HEK293 (cell line): Measurements from ENCODE around the gene AKT3.

Source experiments
- CTCF ChIA-PET: fragments of 350-600 bp; formaldehyde crosslinking; extraction: SDS; loops from one replicate; lab custom pipeline; 2021; ENCODE audit warnings: antibody characterized with exemption; lab: Yijun Ruan, JAX
- POLR2A ChIA-PET: fragments of 300-600 bp; formaldehyde crosslinking; extraction: SDS; loops from one replicate; lab custom pipeline; 2020; ENCODE audit warnings: antibody characterized with exemption, inconsistent platforms; lab: Yijun Ruan, JAX
- H3K27ac ChIP-seq: fragments of 200-500 bp; sonication (Bioruptor generic); 2 replicates; pipeline ENCODE4 v1.5.1; 2014; ENCODE audit warnings: low read depth, low read length, control low read depth, inconsistent platforms; ENCODE audit errors: extremely low read depth
- H3K36me3 ChIP-seq, 2 experiments: fragments of 200-500 bp in 1 of 2; sonication (Bioruptor generic) in 1 of 2; 1 replicate in 1 of 2; 2 replicates in 1 of 2; pipeline ENCODE4 v1.5.1; 2014 to 2017; ENCODE audit warnings: inconsistent platforms in 2 of 2, low read length in 2 of 2; ENCODE audit not compliant: control insufficient read depth in 2 of 2, insufficient read depth in 1 of 2
- H3K4me1 ChIP-seq: fragments of 200-500 bp; sonication (Bioruptor generic); 2 replicates; pipeline ENCODE4 v1.5.1; 2014; ENCODE audit warnings: mild to moderate bottlenecking, low read length, inconsistent platforms; ENCODE audit not compliant: control insufficient read depth, insufficient read depth
- H3K4me3 ChIP-seq: 2 replicates; pipeline ENCODE4 v1.5.1; 2011; ENCODE audit warnings: low read depth, mild to moderate bottlenecking, control low read depth, low read length, moderate library complexity
- H3K9me3 ChIP-seq: fragments of 200-500 bp; sonication (Bioruptor generic); 2 replicates; pipeline ENCODE4 v1.5.1; 2014; ENCODE audit warnings: low read depth, low read length, inconsistent platforms; ENCODE audit not compliant: control insufficient read depth, insufficient read depth
- CTCF ChIP-seq: fragments of 450-650 bp; formaldehyde crosslinking; IDR thresholded peaks from 2 replicates; pipeline ENCODE4 v1.5.1; 2016; ENCODE audit warnings: missing biosample characterization, missing genetic modification characterization
- GLI4 ChIP-seq: fragments of 450-650 bp; formaldehyde crosslinking; IDR thresholded peaks from 2 replicates; pipeline ENCODE4 v1.5.1; 2016; ENCODE audit warnings: missing biosample characterization, missing genetic modification characterization
- GLIS1 ChIP-seq: fragments of 450-650 bp; formaldehyde crosslinking; IDR thresholded peaks from 2 replicates; pipeline ENCODE4 v1.5.1; 2016; ENCODE audit warnings: missing biosample characterization, missing genetic modification characterization
- GLIS2 ChIP-seq: fragments of 450-650 bp; formaldehyde crosslinking; IDR thresholded peaks from 2 replicates; pipeline ENCODE4 v1.5.1; 2016; ENCODE audit warnings: missing biosample characterization, missing genetic modification characterization
- PATZ1 ChIP-seq: fragments of 450-650 bp; formaldehyde crosslinking; IDR thresholded peaks from 2 replicates; pipeline ENCODE4 v1.5.1; 2016; ENCODE audit warnings: missing biosample characterization, missing genetic modification characterization
- SCRT1 ChIP-seq: fragments of 450-650 bp; formaldehyde crosslinking; IDR thresholded peaks from 2 replicates; pipeline ENCODE4 v1.5.1; 2016; ENCODE audit warnings: missing biosample characterization, missing genetic modification characterization, borderline replicate concordance
- SCRT2 ChIP-seq: fragments of 450-650 bp; formaldehyde crosslinking; IDR thresholded peaks from 2 replicates; pipeline ENCODE4 v1.5.1; 2016; ENCODE audit warnings: missing biosample characterization, missing genetic modification characterization
- ZIC2 ChIP-seq: fragments of 450-650 bp; formaldehyde crosslinking; IDR thresholded peaks from 2 replicates; pipeline ENCODE4 v1.5.1; 2016; ENCODE audit warnings: missing biosample characterization, missing genetic modification characterization
- ZNF416 ChIP-seq: fragments of 450-650 bp; formaldehyde crosslinking; IDR thresholded peaks from 2 replicates; pipeline ENCODE4 v1.5.1; 2016; ENCODE audit warnings: missing biosample characterization, missing genetic modification characterization
- ZNF449 ChIP-seq: fragments of 450-650 bp; formaldehyde crosslinking; IDR thresholded peaks from 2 replicates; pipeline ENCODE4 v1.5.1; 2017; ENCODE audit warnings: missing biosample characterization, mild to moderate bottlenecking, missing genetic modification characterization, moderate library complexity
- ZNF488 ChIP-seq: fragments of 450-650 bp; formaldehyde crosslinking; IDR thresholded peaks from 2 replicates; pipeline ENCODE4 v1.5.1; 2016; ENCODE audit warnings: missing biosample characterization, missing genetic modification characterization
- ZNF513 ChIP-seq: fragments of 450-650 bp; IDR thresholded peaks from 2 replicates; pipeline ENCODE4 v1.5.1; 2018; ENCODE audit warnings: missing biosample characterization, missing genetic modification characterization
- ZNF660 ChIP-seq: fragments of 450-650 bp; IDR thresholded peaks from 2 replicates; pipeline ENCODE4 v1.5.1; 2018; ENCODE audit warnings: missing biosample characterization, mild to moderate bottlenecking, missing genetic modification characterization
- ZNF837 ChIP-seq: fragments of 450-650 bp; formaldehyde crosslinking; IDR thresholded peaks from 2 replicates; pipeline ENCODE4 v1.5.1; 2016; ENCODE audit warnings: missing biosample characterization, missing genetic modification characterization
- ZSCAN30 ChIP-seq: fragments of 450-650 bp; IDR thresholded peaks from 2 replicates; pipeline ENCODE4 v1.5.1; 2018; ENCODE audit warnings: missing biosample characterization, mild to moderate bottlenecking, missing genetic modification characterization, moderate library complexity

AKT3 gene

GRCh38 chr1:243786531-243786930, 63.5 kb downstream of the AKT3 start:
- Histone ChIP-seq H3K9me3 (no peaks in the 10 kb centered on the region), H3K4me1 (peaks cover 2% of the 10 kb centered on the region; the same call in 1 of the 2 replicates)
- no peak for TF ChIP-seq ZNF416 (tag by site-specific recombination)
- no peak for TF ChIP-seq ZNF837 (tag by site-specific recombination)
- TF ChIP-seq ZNF488, result no peak
- no peak for TF ChIP-seq ZNF449 (tag by site-specific recombination)
- TF ChIP-seq PATZ1 (tag by site-specific recombination), result no peak
- TF ChIP-seq, all 188 proteins: peak for 0
- ChIA-PET CTCF (no interaction called here), POLR2A (no interaction called here)
- H3K36me3 ChIP-seq, result no peaks in the 10 kb centered on the region
- H3K27ac ChIP-seq, result no peak overlapping the region
- no peak overlapping the region for H3K4me3 ChIP-seq

GRCh38 chr1:243784506-243784905, 65.5 kb downstream of the AKT3 start:
- no peak overlapping the region for H3K27ac ChIP-seq
- no peak for TF ChIP-seq ZIC2 (tag by site-specific recombination)
- TF ChIP-seq GLIS1 (tag by site-specific recombination), result no peak
- TF ChIP-seq ZNF660, result no peak
- TF ChIP-seq ZNF513, result no peak
- TF ChIP-seq ZSCAN30, result no peak
- TF ChIP-seq, all 188 proteins: peak for 0
- POLR2A ChIA-PET, result interaction anchor here (0.7 kb wide), 1 partner anchor 379 kb away, joined by 5 read pairs; no protein-coding TSS in a partner anchor
- Histone ChIP-seq H3K4me3 (no peak overlapping the region), H3K9me3 (no peaks in the 10 kb centered on the region), H3K36me3 (no peaks in the 10 kb centered on the region), H3K4me1 (peaks cover 2% of the 10 kb centered on the region; the same call in 1 of the 2 replicates)
- CTCF ChIA-PET, result interaction anchor here (0.5 to 1.7 kb wide), 3 partner anchors 24 to 286 kb away, joined by 3 read pairs; no protein-coding TSS in a partner anchor

GRCh38 chr1:243783714-243784113, 66.3 kb downstream of the AKT3 start:
- CTCF ChIA-PET, result interaction anchor here (1.2 to 2.7 kb wide), 2 partner anchors 25 to 35 kb away, joined by 3 to 8 read pairs; no protein-coding TSS in a partner anchor
- Histone ChIP-seq H3K27ac (no peak overlapping the region), H3K4me1 (peaks cover 2% of the 10 kb centered on the region; the same call in 1 of the 2 replicates), H3K36me3 (no peaks in the 10 kb centered on the region), H3K9me3 (no peaks in the 10 kb centered on the region), H3K4me3 (no peak overlapping the region)
- TF ChIP-seq SCRT1 (tag by site-specific recombination) (peak; percentile 81; the same call in 1 of the 2 replicates), GLIS2 (tag by site-specific recombination) (no peak), GLI4 (no peak), SCRT2 (peak; percentile 93), CTCF (tag by site-specific recombination) (no peak)
- POLR2A ChIA-PET, result interaction anchor here (0.6 kb wide), 1 partner anchor 167 kb away, joined by 3 read pairs; no protein-coding TSS in a partner anchor
